ENCODE measurements around the gene UNG. TPM values are rescaled to one million over a fixed set of nuclear protein-coding genes. Genes with fewer than 3 reads are reported as not detected.

The UNG gene
- total RNA-seq, 1 donor from 2014 or later, result 32.4 TPM

DNA sequence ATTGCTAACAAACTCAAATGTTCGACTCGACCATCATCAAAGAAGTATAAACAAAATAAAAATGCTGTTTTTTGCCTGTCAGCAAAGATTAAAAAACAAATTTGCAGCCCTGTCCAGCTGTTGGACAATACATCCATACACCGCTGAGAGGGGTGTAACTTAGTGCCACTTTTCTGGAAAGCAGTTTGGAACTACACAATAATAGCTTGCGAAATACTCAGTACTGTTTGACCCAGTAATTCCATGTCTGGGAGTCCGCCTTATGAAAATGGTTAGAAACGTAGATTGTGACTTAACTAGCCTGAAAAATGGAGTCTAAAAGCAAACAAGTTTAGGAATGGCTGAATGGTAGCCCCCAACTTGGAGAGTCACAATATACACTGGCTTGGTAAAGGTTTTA is 38.6 kb upstream of the UNG start:
- H3K27me3 Mint-ChIP-seq (ENCODE audit: unreplicated experiment), result no peaks in the 10 kb centered on the region
- H3K4me1 Mint-ChIP-seq (ENCODE audit: low read depth, unreplicated experiment), result no peaks in the 10 kb centered on the region
- no peaks in the 10 kb centered on the region for H3K36me3 Mint-ChIP-seq (ENCODE audit: unreplicated experiment)

GRCh38 chr12:109064143-109064542 is 33.3 kb upstream of the UNG start:
- no peak overlapping the region for H3K4me3 Mint-ChIP-seq (ENCODE audit: unreplicated experiment)
- TF ChIP-seq, protein P1, sequence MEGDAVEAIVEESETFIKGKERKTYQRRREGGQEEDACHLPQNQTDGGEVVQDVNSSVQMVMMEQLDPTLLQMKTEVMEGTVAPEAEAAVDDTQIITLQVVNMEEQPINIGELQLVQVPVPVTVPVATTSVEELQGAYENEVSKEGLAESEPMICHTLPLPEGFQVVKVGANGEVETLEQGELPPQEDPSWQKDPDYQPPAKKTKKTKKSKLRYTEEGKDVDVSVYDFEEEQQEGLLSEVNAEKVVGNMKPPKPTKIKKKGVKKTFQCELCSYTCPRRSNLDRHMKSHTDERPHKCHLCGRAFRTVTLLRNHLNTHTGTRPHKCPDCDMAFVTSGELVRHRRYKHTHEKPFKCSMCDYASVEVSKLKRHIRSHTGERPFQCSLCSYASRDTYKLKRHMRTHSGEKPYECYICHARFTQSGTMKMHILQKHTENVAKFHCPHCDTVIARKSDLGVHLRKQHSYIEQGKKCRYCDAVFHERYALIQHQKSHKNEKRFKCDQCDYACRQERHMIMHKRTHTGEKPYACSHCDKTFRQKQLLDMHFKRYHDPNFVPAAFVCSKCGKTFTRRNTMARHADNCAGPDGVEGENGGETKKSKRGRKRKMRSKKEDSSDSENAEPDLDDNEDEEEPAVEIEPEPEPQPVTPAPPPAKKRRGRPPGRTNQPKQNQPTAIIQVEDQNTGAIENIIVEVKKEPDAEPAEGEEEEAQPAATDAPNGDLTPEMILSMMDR (IDR thresholded peaks at IDR 0.05; ENCODE audit: partially characterized antibody, unreplicated experiment), result no peak
- H3K9me3 Mint-ChIP-seq (ENCODE audit: unreplicated experiment), result no peaks in the 10 kb centered on the region
- H3K27me3 Mint-ChIP-seq (ENCODE audit: unreplicated experiment), result peaks cover 2% of the 10 kb centered on the region
- no peak for DNase-seq
- H3K36me3 Mint-ChIP-seq (ENCODE audit: unreplicated experiment), result no peaks in the 10 kb centered on the region
- H3K4me1 Mint-ChIP-seq (ENCODE audit: low read depth, unreplicated experiment), result no peaks in the 10 kb centered on the region
- H3K27ac Mint-ChIP-seq (ENCODE audit: unreplicated experiment), result no peak overlapping the region

More for the DNA sequence above, 38.6 kb upstream of the UNG start:
- Mint-ChIP-seq H3K4me3 (ENCODE audit: unreplicated experiment) (no peak overlapping the region), H3K9me3 (ENCODE audit: unreplicated experiment) (no peaks in the 10 kb centered on the region), H3K27ac (ENCODE audit: unreplicated experiment) (no peak overlapping the region)
- TF ChIP-seq, protein P1 (IDR thresholded peaks at IDR 0.05; ENCODE audit: partially characterized antibody, unreplicated experiment), result no peak
- no peak for DNase-seq

GRCh38 chr12:109065154-109065852 is 32.1 kb upstream of the UNG start:
- no peak for DNase-seq
- peaks cover 5% of the 10 kb centered on the region for H3K27me3 Mint-ChIP-seq (ENCODE audit: unreplicated experiment)
- H3K9me3 Mint-ChIP-seq (ENCODE audit: unreplicated experiment), result no peaks in the 10 kb centered on the region
- TF ChIP-seq, protein P1 (IDR thresholded peaks at IDR 0.05; ENCODE audit: partially characterized antibody, unreplicated experiment), result no peak
- no peaks in the 10 kb centered on the region for H3K4me1 Mint-ChIP-seq (ENCODE audit: low read depth, unreplicated experiment)
- no peak overlapping the region for H3K27ac Mint-ChIP-seq (ENCODE audit: unreplicated experiment)
- no peak overlapping the region for H3K4me3 Mint-ChIP-seq (ENCODE audit: unreplicated experiment)
- no peaks in the 10 kb centered on the region for H3K36me3 Mint-ChIP-seq (ENCODE audit: unreplicated experiment)

DNA sequence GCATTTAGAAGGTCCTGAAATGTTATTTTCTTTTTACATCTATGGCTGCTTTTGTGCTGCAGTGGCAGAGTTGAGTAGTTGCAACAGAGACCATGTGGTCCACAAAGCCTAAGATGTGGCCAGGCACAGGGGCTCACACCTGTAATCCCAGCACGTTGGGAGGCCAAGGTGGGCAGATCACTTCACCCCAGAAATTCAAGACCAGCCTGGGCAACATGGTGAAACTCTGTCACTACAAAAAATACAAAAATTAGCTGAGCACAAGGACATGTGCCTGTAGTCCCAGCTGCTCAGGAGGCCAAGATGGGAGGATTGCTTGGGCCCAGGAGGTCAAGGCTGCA is 31.6 kb upstream of the UNG start:
- TF ChIP-seq, protein P1 (IDR thresholded peaks at IDR 0.05; ENCODE audit: partially characterized antibody, unreplicated experiment), result no peak
- Mint-ChIP-seq H3K27me3 (ENCODE audit: unreplicated experiment) (peaks cover 5% of the 10 kb centered on the region), H3K27ac (ENCODE audit: unreplicated experiment) (no peak overlapping the region)

More for the DNA sequence above, 31.6 kb upstream of the UNG start:
- Mint-ChIP-seq H3K36me3 (ENCODE audit: unreplicated experiment) (peaks cover 3% of the 10 kb centered on the region), H3K9me3 (ENCODE audit: unreplicated experiment) (no peaks in the 10 kb centered on the region), H3K4me1 (ENCODE audit: low read depth, unreplicated experiment) (no peaks in the 10 kb centered on the region), H3K4me3 (ENCODE audit: unreplicated experiment) (no peak overlapping the region)
- no peak for DNase-seq
